ENCODE data around the gene SCAMP5.

DNA sequence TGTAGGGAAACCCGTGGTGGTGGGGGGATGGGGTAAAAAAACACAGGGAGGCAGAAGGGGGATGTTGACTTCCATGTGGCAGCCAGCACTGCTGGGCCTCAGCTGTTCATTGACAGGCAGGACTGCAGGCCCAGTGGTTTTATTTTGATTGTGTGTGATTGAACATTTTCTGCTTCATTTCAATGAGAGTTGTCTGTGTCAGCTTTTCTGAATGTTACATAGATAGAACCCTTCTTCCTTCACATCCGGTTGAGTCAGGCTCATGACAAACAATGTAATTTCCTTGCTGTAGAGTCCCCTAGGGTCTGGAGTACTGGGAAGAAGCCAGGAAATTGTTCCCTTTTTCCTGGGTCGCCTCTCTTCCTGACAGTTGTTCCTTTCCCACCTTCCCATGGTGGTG, 30.6 kb upstream of the SCAMP5 start:
- no peak for TF ChIP-seq SPI1 (IDR thresholded peaks at IDR 0.05; ENCODE audit: low read depth, low read length)
- TF ChIP-seq POLR2AphosphoS5 (IDR thresholded peaks at IDR 0.05; ENCODE audit: low read depth, low read length): no peak
- TF ChIP-seq POLR2A (IDR thresholded peaks at IDR 0.05; ENCODE audit: low read depth, low read length): no peak
- no peak for TF ChIP-seq TAF1 (IDR thresholded peaks at IDR 0.05; ENCODE audit: low read depth, low read length)
- TF ChIP-seq POU2F2 (IDR thresholded peaks at IDR 0.05; ENCODE audit: low read depth, low read length): no peak
- TF ChIP-seq PAX5 (IDR thresholded peaks at IDR 0.05; ENCODE audit: insufficient read depth, low read length, severe bottlenecking): no peak
